K562 (cell line): ENCODE results near the gene CSF1. TPM values are rescaled to one million over a fixed set of nuclear protein-coding genes. Genes with fewer than 3 reads are reported as not detected.

Experiments used
- ATAC-seq: fragments of 200-7000 bp; cut with Tn5 transposase; 3 replicates; pipeline ENCODE4 v1.9.1; 2020; ENCODE audit warnings: moderate library complexity
- BruUV-seq: library from RNA; stranded (reverse); fragments of 400-500 nt; replicated peaks from 2 replicates; lab custom pipeline; 2021; lab: Mats Ljungman, UMichigan
- CTCF ChIA-PET: fragments of 300-600 bp; formaldehyde crosslinking; extraction: SDS; loops from one replicate; lab custom pipeline; 2021; ENCODE audit warnings: low intra/inter-chr PET ratio; lab: Yijun Ruan, JAX
- POLR2A ChIA-PET: fragments of 300-600, 350-650 bp; sonication (Branson Sonifier 250); formaldehyde crosslinking; extraction: SDS; loops from one replicate; lab custom pipeline; 2021; ENCODE audit warnings: antibody characterized with exemption, inconsistent platforms; lab: Yijun Ruan, JAX
- DNase-seq, 4 experiments: peaks; one replicate each; pipeline versions ENCODE4 v3.0.0 to v3.0.0-alpha.2; 2011 to 2018; ENCODE audit warnings: low spot score in 3 of 4, mixed read lengths in 3 of 4; ENCODE audit errors: extremely low read depth in 1 of 4
- FAIRE-seq: peaks from 2 replicates; lab custom pipeline; 2011; peaks lifted over from hg19 to GRCh38; lab: Jason Lieb, UNC
- H2AFZ ChIP-seq: 2 replicates; pipeline ENCODE4 v1.6.0; 2011; ENCODE audit warnings: low read depth, low read length, control low read depth, inconsistent platforms
- H3K27ac ChIP-seq: fragments of 200-600 bp; 3 replicates; pipeline ENCODE4 v1.8.0; 2011; ENCODE audit warnings: low read depth, mild to moderate bottlenecking, control low read depth, inconsistent platforms, low read length, moderate library complexity, mixed read lengths; ENCODE audit errors: extremely low read depth
- H3K27me3 ChIP-seq, 2 experiments: fragments of 300-600 bp in 1 of 2; 2 replicates in 1 of 2; 3 replicates in 1 of 2; pipeline versions ENCODE4 v1.6.0 to v1.8.0; 2011; ENCODE audit warnings: inconsistent platforms in 2 of 2, low read length in 2 of 2, mild to moderate bottlenecking in 1 of 2, mixed read lengths in 1 of 2, moderate library complexity in 1 of 2; ENCODE audit not compliant: control insufficient read depth in 2 of 2, insufficient read depth in 2 of 2
- H3K36me3 ChIP-seq: fragments of 300-600 bp; 3 replicates; pipeline ENCODE4 v1.8.0; 2011; ENCODE audit warnings: mild to moderate bottlenecking, low read length, inconsistent platforms; ENCODE audit not compliant: control insufficient read depth, insufficient read depth
- H3K4me1 ChIP-seq, 2 experiments: fragments of 200-600 bp in 1 of 2; replicated peaks in 1 of 2; 2 replicates in 1 of 2; 3 replicates in 1 of 2; pipeline versions ENCODE4 v1.5.1 to v1.8.0; 2011; ENCODE audit warnings: inconsistent platforms in 2 of 2, low read length in 2 of 2, mild to moderate bottlenecking in 1 of 2, mixed read lengths in 1 of 2, moderate library complexity in 1 of 2; ENCODE audit not compliant: control insufficient read depth in 2 of 2, insufficient read depth in 2 of 2
- H3K4me2 ChIP-seq: 2 replicates; pipeline ENCODE4 v1.6.1; 2011; ENCODE audit warnings: low read length, control low read depth, inconsistent platforms, mixed read lengths; ENCODE audit not compliant: insufficient read depth
- H3K4me3 ChIP-seq: fragments of 200-600 bp; sonication (generic), shearing (Covaris generic); 2 replicates; pipeline ENCODE4 v1.5.1; 2016; ENCODE audit warnings: control low read depth, inconsistent platforms
- H3K79me2 ChIP-seq: fragments of 200-600 bp; 3 replicates; pipeline ENCODE4 v1.8.0; 2011; ENCODE audit warnings: low read length, inconsistent platforms; ENCODE audit not compliant: control insufficient read depth, insufficient read depth
- H3K9ac ChIP-seq, 2 experiments: 2 replicates each; pipeline versions ENCODE4 v1.6.0 to v1.6.1; 2011; ENCODE audit warnings: low read depth in 2 of 2, low read length in 2 of 2, control low read depth in 1 of 2, inconsistent platforms in 1 of 2, mild to moderate bottlenecking in 1 of 2, mixed read lengths in 1 of 2; ENCODE audit not compliant: insufficient read depth in 1 of 2
- H3K9me1 ChIP-seq: one replicate; pipeline ENCODE4 v1.6.0; 2011; ENCODE audit warnings: inconsistent platforms, mild to moderate bottlenecking, low read length, moderate library complexity; ENCODE audit not compliant: control insufficient read depth, insufficient read depth
- H3K9me3 ChIP-seq: replicated peaks from 2 replicates; pipeline ENCODE4 v1.5.1; 2011; ENCODE audit warnings: low read depth, low read length, inconsistent platforms; ENCODE audit not compliant: control insufficient read depth, insufficient read depth
- H4K20me1 ChIP-seq: replicated peaks from 2 replicates; pipeline ENCODE4 v1.6.1; 2011; ENCODE audit warnings: low read length, inconsistent platforms, mixed read lengths; ENCODE audit not compliant: control insufficient read depth, insufficient read depth
- CEBPG ChIP-seq, 3 experiments: fragments of 200-800 bp in 1 of 3; sonication (Bioruptor generic) in 1 of 3; sonication (generic) in 1 of 3; formaldehyde crosslinking in 1 of 3; IDR thresholded peaks in 2 of 3; conservative IDR thresholded peaks in 1 of 3; 2 replicates each; pipeline versions ENCODE4 v1.6.1 to v1.8.0; 2016 to 2022; ENCODE audit warnings: missing compliant biosample characterization in 2 of 3, missing genetic modification characterization in 2 of 3, mild to moderate bottlenecking in 1 of 3, missing genetic modification reagents in 1 of 3
- ETV5 ChIP-seq: sonication (generic); formaldehyde crosslinking; IDR thresholded peaks from 2 replicates; pipeline ENCODE4 v1.4.0; 2020; ENCODE audit warnings: low read depth, mild to moderate bottlenecking, missing genetic modification reagents
- JUN ChIP-seq, 2 experiments: sonication (generic) in 1 of 2; formaldehyde crosslinking in 1 of 2; IDR thresholded peaks; 2 replicates each; pipeline versions ENCODE4 v1.6.1 to v1.8.0; 2012 to 2022; ENCODE audit warnings: borderline replicate concordance in 2 of 2, mild to moderate bottlenecking in 2 of 2, improper control_type of control experiment in 1 of 2, low read depth in 1 of 2, low read length in 1 of 2, missing genetic modification reagents in 1 of 2
- MAFK ChIP-seq: IDR thresholded peaks from 2 replicates; pipeline ENCODE4 v1.6.1; 2011; ENCODE audit warnings: low read length, improper control_type of control experiment
- NR2C2 ChIP-seq, 2 experiments: fragments of 200-800 bp in 1 of 2; sonication (Bioruptor generic) in 1 of 2; sonication (generic) in 1 of 2; formaldehyde crosslinking in 1 of 2; IDR thresholded peaks; 2 replicates each; pipeline versions ENCODE4 v1.6.1 to v1.8.0; 2016 to 2022; ENCODE audit warnings: mild to moderate bottlenecking in 1 of 2, missing compliant biosample characterization in 1 of 2, missing genetic modification characterization in 1 of 2, missing genetic modification reagents in 1 of 2
- RAD21 ChIP-seq, 2 experiments: fragments of 250-450 bp in 1 of 2; fragments of 450-650 bp in 1 of 2; sonication (Bioruptor Pico) in 1 of 2; formaldehyde crosslinking in 1 of 2; IDR thresholded peaks in 1 of 2; conservative IDR thresholded peaks in 1 of 2; 2 replicates each; pipeline versions ENCODE4 v1.4.0 to v1.8.0; 2020 to 2022; ENCODE audit warnings: mild to moderate bottlenecking in 2 of 2, moderate library complexity in 1 of 2
- SPI1 ChIP-seq: IDR thresholded peaks from 2 replicates; pipeline ENCODE4 v1.6.1; 2011; ENCODE audit warnings: low read depth, low read length, control low read depth, borderline replicate concordance
- ZBTB7A ChIP-seq: IDR thresholded peaks from 2 replicates; pipeline ENCODE4 v1.6.1; 2011; ENCODE audit warnings: low read depth, mild to moderate bottlenecking, low read length, moderate library complexity, borderline replicate concordance; ENCODE audit not compliant: control insufficient read depth
- WGBS: fragments of 100-300 bp; shearing (Covaris generic); methylation state at CpG from one replicate; pipeline ENCODE4 v1.1.6; 2016; ENCODE audit warnings: low coverage, mixed read lengths; ENCODE audit not compliant: insufficient coverage; ENCODE audit errors: missing lambda C conversion rate; 5-methylcytosine and 5-hydroxymethylcytosine counted together
- in situ Hi-C: fragments of 300-500 bp; cut with MboI; formaldehyde crosslinking; loops from 4 replicates; pipeline ENCODE4 v1.15.0; 2018; ENCODE audit warnings: inconsistent platforms, mixed read lengths
- intact Hi-C: fragments of 100-400 bp; cut with micrococcal nuclease; formaldehyde crosslinking; loops from 2 replicates; pipeline ENCODE4 v1.14.2; 2022
- polyA plus RNA-seq, 8 experiments: library from polyadenylated mRNA; depleted of rRNA in 4 of 8; stranded (reverse) in 5 of 8; unstranded in 3 of 8; fragments of >200 nt; fragmentation: Nextera tagmentation in 2 of 8; fragmentation: Illumina TruSeq in 1 of 8; extraction: Ambion mirVana in 2 of 8; extraction: Trizol in 1 of 8; gene quantifications; 2 replicates each; pipeline versions ENCODE4 v1.2.1 to v1.2.3, GENCODE V29; 2011 to 2014; ENCODE audit warnings: inconsistent platforms in 1 of 8, missing spikeins in 1 of 8
- total RNA-seq, 7 experiments: library from RNA; depleted of rRNA in 6 of 7; stranded (reverse); fragments of >200 nt in 6 of 7; fragmentation: Illumina TruSeq in 2 of 7; extraction: Trizol in 2 of 7; gene quantifications; 2 replicates each; pipeline versions ENCODE4 v1.2.1 to v1.2.3, GENCODE V29; 2011 to 2021; ENCODE audit warnings: low replicate concordance in 1 of 7
- TF ChIP-seq, protein P1 (sequence below), 3 experiments: IDR thresholded peaks in 2 of 3; conservative IDR thresholded peaks in 1 of 3; 2 replicates each; pipeline ENCODE4 v1.5.1; 2011 to 2012; ENCODE audit warnings: low read length in 3 of 3, mild to moderate bottlenecking in 3 of 3, control low read depth in 2 of 3, improper control_type of control experiment in 1 of 3, inconsistent platforms in 1 of 3, low read depth in 1 of 3, mixed read lengths in 1 of 3, moderate library complexity in 1 of 3; ENCODE audit not compliant: insufficient read depth in 2 of 3
- TF ChIP-seq, protein P2 (sequence below): fragments of 450-650 bp; IDR thresholded peaks from 2 replicates; pipeline ENCODE4 v1.6.1; 2017; ENCODE audit warnings: antibody characterized with exemption, mild to moderate bottlenecking

CSF1 gene
- total and polyA plus RNA-seq, 9 of the 15 experiments (the other 6 are each of a cell fraction or from before 2014, with no cell fraction given) = 0.18 to 11.8 (median 2.8) TPM

DNA sequence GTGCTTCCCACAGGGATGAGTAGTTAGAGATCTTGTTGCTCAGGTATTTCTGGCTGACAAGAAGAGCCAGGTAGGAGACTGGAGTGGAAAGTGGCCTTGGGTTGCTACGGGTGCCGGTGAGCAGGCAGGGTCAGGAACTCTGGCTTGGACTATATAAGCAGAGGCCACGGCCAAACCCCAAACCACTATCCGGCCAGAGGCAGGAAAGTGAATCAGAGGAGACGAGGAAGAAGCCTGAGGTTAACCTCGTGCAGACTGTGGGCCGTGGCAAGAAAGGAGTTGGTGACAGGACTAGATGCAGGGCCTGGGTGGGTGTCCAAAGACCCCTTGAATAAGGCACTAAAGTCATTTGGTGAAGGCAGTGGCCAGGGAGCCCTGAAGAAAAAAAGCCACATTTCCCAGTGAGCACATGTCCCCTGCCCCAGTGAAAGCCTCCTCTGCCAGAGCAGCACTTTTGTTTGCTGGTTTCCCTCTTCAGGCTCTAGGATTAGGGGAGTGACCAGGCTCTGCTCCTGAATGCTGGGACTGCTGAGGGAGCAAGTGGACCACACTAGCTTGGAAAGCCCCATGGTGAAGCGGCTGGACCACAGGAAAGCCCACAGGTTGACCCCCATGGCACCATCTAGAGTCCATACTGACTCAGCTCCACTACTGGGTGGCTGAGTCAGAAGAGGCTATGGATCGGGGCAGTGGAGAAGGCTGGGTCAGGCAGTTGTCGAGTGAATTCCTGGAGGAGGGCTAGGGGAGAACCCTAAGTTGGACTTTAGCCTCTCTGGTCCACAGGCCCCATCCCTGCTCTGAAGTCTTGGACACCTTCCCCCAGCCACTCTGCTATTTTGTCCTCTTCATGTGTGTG, 23.4 kb downstream of the CSF1 start:
- no peak overlapping the region for H3K4me2 ChIP-seq
- TF ChIP-seq ZBTB7A = peak; percentile 55; the same call in 1 of the 2 replicates
- no peak for TF ChIP-seq SPI1
- TF ChIP-seq, protein P1, sequence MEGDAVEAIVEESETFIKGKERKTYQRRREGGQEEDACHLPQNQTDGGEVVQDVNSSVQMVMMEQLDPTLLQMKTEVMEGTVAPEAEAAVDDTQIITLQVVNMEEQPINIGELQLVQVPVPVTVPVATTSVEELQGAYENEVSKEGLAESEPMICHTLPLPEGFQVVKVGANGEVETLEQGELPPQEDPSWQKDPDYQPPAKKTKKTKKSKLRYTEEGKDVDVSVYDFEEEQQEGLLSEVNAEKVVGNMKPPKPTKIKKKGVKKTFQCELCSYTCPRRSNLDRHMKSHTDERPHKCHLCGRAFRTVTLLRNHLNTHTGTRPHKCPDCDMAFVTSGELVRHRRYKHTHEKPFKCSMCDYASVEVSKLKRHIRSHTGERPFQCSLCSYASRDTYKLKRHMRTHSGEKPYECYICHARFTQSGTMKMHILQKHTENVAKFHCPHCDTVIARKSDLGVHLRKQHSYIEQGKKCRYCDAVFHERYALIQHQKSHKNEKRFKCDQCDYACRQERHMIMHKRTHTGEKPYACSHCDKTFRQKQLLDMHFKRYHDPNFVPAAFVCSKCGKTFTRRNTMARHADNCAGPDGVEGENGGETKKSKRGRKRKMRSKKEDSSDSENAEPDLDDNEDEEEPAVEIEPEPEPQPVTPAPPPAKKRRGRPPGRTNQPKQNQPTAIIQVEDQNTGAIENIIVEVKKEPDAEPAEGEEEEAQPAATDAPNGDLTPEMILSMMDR (IDR thresholded peaks at IDR 0.05 in 2 of 3, conservative IDR thresholded peaks at IDR 0.05 in 1 of 3; ENCODE audit: insufficient read depth in 2 of 3, low read depth in 1 of 3, low read length in 3 of 3) = 0 out of 6 replicates have a peak, but pooled peaks of 1 of the 3 experiments have one; percentile 4
- TF ChIP-seq ETV5 (CRISPR knock-in tag) = 0 out of 2 replicates have a peak, but pooled peaks have one; percentile 37
- TF ChIP-seq CEBPG (CRISPR knock-in tag; IDR thresholded peaks at IDR 0.05) = no peak
- TF ChIP-seq CEBPG (tag; conservative IDR thresholded peaks at IDR 0.05 in 1 of 2, IDR thresholded peaks at IDR 0.05 in 1 of 2) = no peak
- 0 out of 2 replicates have a peak, but pooled peaks have one; percentile 6 for TF ChIP-seq JUN (IDR thresholded peaks at IDR 0.05; ENCODE audit: borderline replicate concordance, low read depth, low read length)
- no peak for TF ChIP-seq JUN (CRISPR knock-in tag; IDR thresholded peaks at IDR 0.05; ENCODE audit: borderline replicate concordance)
- TF ChIP-seq NR2C2 (CRISPR knock-in tag; IDR thresholded peaks at IDR 0.05) = no peak
- peak; percentile 54; the same call in 1 of the 2 replicates for TF ChIP-seq NR2C2 (tag; IDR thresholded peaks at IDR 0.05)
- 0 out of 2 replicates have a peak, but pooled peaks have one; percentile 10 for TF ChIP-seq MAFK
- TF ChIP-seq, protein P2, sequence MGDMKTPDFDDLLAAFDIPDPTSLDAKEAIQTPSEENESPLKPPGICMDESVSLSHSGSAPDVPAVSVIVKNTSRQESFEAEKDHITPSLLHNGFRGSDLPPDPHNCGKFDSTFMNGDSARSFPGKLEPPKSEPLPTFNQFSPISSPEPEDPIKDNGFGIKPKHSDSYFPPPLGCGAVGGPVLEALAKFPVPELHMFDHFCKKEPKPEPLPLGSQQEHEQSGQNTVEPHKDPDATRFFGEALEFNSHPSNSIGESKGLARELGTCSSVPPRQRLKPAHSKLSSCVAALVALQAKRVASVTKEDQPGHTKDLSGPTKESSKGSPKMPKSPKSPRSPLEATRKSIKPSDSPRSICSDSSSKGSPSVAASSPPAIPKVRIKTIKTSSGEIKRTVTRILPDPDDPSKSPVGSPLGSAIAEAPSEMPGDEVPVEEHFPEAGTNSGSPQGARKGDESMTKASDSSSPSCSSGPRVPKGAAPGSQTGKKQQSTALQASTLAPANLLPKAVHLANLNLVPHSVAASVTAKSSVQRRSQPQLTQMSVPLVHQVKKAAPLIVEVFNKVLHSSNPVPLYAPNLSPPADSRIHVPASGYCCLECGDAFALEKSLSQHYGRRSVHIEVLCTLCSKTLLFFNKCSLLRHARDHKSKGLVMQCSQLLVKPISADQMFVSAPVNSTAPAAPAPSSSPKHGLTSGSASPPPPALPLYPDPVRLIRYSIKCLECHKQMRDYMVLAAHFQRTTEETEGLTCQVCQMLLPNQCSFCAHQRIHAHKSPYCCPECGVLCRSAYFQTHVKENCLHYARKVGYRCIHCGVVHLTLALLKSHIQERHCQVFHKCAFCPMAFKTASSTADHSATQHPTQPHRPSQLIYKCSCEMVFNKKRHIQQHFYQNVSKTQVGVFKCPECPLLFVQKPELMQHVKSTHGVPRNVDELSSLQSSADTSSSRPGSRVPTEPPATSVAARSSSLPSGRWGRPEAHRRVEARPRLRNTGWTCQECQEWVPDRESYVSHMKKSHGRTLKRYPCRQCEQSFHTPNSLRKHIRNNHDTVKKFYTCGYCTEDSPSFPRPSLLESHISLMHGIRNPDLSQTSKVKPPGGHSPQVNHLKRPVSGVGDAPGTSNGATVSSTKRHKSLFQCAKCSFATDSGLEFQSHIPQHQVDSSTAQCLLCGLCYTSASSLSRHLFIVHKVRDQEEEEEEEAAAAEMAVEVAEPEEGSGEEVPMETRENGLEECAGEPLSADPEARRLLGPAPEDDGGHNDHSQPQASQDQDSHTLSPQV = 0 out of 2 replicates have a peak, but pooled peaks have one; percentile 36
- TF ChIP-seq RAD21 (CRISPR knock-in tag; conservative IDR thresholded peaks at IDR 0.05 in 1 of 2, IDR thresholded peaks at IDR 0.05 in 1 of 2) = 0 out of 4 replicates have a peak, but pooled peaks of 1 of the 2 experiments have one; percentile 15

More for the DNA sequence above, 23.4 kb downstream of the CSF1 start:
- intact Hi-C loops = loop anchor here (5.0 kb wide), 1 partner anchor 48 kb away; the partner anchor contains the start of gene AHCYL1
- WGBS = 30% methylated on average over 10 of the region's 10 CpGs
- H4K20me1 ChIP-seq = no peaks in the 10 kb centered on the region
- peaks cover 7% of the 10 kb centered on the region; the same call in 1 of the 3 replicates for H3K36me3 ChIP-seq
- peak overlapping the region in 1 of 2 experiments; percentile 23; a peak in 1 of 4 replicates for H3K9ac ChIP-seq
- H3K4me1 ChIP-seq = peaks cover 15 to 22% of the 10 kb centered on the region in 2 experiments; a peak in 4 of 5 replicates
- no peaks in the 10 kb centered on the region for H3K27me3 ChIP-seq
- DNase-seq (peak in 2 of 4 experiments; percentile 37 to 49), FAIRE-seq (no peak), ATAC-seq (peak; percentile 13; the same call in 2 of the 3 replicates)
- in situ Hi-C loops = no loop called here
- H3K4me3 ChIP-seq = no peak overlapping the region
- no peak overlapping the region for H3K27ac ChIP-seq
- ChIA-PET POLR2A (interaction anchor here (0.6 to 1.3 kb wide), 4 partner anchors 9 to 17 kb away, joined by 3 to 5 read pairs (median 4); no protein-coding TSS in a partner anchor), CTCF (no interaction called here)
- peak overlapping the region; percentile 71 for H2AFZ ChIP-seq
- BruUV-seq = no TSS peak
- no peaks in the 10 kb centered on the region for H3K79me2 ChIP-seq
- H3K9me1 ChIP-seq = no peaks in the 10 kb centered on the region
- peaks cover 8% of the 10 kb centered on the region; the same call in 1 of the 2 replicates for H3K9me3 ChIP-seq
